LHCN-M2 (cell line): Measurements from ENCODE around the gene BHLHE40. TPM values are rescaled to one million over a fixed set of nuclear protein-coding genes. Genes with fewer than 3 reads are reported as not detected.

Experiments
- DNase-seq: peaks from one replicate; pipeline ENCODE4 v3.0.0-alpha.2; 2012; ENCODE audit warnings: low read depth
- total RNA-seq: library from RNA; depleted of rRNA; stranded (reverse); fragments of >200 nt; gene quantifications from 2 replicates; pipeline ENCODE4 v1.2.3, GENCODE V29; 2014

BHLHE40 gene
- total RNA-seq, 1 experiment from 2014 or later = 21.0 TPM

- DNase-seq = peak; percentile 98
These were observed 4.7 kb downstream of the BHLHE40 start for GRCh38 chr3:4983739-4984510.

DNA sequence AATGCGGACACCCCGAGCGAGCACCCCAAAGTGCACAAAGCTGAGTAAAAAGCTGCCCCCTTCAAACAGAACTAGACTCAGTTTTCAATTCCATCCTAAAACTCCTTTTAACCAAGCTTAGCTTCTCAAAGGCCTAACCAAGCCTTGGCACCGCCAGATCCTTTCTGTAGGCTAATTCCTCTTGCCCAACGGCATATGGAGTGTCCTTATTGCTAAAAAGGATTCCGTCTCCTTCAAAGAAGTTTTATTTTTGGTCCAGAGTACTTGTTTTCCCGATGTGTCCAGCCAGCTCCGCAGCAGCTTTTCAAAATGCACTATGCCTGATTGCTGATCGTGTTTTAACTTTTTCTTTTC is 5.3 kb downstream of the BHLHE40 start:
- DNase-seq = no peak

- peak; percentile 57 for DNase-seq
These were observed 6.3 kb downstream of the BHLHE40 start for GRCh38 chr3:4985330-4986174.

DNA sequence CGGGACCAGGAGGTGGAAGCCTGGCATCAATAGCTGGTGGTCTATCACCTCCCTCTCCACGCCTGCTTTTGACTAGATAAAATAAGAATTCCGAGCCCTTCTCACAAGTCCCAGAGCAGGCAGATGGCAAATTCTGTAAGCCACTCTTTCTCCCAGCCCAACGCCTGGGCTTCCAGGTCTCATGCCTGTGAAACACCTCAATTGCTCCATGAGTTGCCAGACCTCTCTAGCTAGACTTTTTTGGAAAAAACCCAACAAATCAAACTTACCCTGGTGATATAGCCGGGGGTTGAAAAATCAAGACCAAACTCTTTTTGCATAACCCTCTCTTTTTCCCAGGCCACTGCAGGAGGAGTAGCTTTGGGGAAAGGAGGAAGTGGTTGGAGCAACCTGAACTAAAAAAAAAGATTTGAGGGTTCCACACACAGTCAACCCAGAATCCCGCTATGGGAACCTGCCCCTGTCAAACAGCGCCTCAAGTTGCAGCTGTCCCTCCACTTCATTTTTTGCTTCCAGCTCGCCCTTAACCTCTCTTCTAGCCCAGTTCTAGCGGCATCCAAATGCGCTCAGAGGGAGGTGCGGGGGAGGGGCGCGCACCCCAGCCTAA is 7.0 kb downstream of the BHLHE40 start:
- peak; percentile 90 for DNase-seq

- peak; percentile 98 for DNase-seq
These were observed 7.7 kb downstream of the BHLHE40 start for GRCh38 chr3:4986782-4987537.

GRCh38 chr3:4987538-4988296 is 8.5 kb downstream of the BHLHE40 start:
- no peak for DNase-seq

- peak; percentile 42 for DNase-seq
These were observed 10.0 kb downstream of the BHLHE40 start for GRCh38 chr3:4988983-4989834.

GRCh38 chr3:4990069-4990468 is 10.8 kb downstream of the BHLHE40 start:
- peak; percentile 39 for DNase-seq

GRCh38 chr3:4992118-4992517 is 12.9 kb downstream of the BHLHE40 start:
- DNase-seq = no peak

GRCh38 chr3:4993276-4994143 is 14.3 kb downstream of the BHLHE40 start:
- DNase-seq = peak; percentile 62

DNA sequence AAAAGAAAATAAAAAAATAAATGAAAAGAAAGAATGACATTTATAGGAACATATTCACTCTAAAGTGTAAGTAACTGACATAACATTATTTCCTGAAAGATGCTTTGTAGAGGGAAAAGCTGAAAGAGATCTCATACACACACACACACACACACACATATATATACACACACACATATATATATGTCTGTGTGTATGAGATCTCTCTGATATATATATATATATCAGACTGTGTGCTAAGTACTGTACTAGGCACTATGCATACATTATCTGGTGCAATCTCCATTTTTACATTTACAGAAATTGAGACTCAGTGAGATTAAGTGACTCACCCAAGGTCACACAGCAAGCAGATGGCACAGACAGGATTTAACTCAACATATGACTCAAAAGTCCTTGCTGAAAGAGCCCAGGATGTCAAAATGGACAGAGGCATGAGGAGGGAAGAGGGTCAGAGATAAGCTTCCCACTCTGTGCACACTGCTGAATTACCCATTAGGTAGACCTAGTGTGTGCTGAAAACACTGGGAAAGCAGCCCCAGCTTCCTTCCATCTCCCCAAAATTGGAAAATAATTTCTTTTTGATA is 15.0 kb downstream of the BHLHE40 start:
- peak; percentile 80 for DNase-seq

DNA sequence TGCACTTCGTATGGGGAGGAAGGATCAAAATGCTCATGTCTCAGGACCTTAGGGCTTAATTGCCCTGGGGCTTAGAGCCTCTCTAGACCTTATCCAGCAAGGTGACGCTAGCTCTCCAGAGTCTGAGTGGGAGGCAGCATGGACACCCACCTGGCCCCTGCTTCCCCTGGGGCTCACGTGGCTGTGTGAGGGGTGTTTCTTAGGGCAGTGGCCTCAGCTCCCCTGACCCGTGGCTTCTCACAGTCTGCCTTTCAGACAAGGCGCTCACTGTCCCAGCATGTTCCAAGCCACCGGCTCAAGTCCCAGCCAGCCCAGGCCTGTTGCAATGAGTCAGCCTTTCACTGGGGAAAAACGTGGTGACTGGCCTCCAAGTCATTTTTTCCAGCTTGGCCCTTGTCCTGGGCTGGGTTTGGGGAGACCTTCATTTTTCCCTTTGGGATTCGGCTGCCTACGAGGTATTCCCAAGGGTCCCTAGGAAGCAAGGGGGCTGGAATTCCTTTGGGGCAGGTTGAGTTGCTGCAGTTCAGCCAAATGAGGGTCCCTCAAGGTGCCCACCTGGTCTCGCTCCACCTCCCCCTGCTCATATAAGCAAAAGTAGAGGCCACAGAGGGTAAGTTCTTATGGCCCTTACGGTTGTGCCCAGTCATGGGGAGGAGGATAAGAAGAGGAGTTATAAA is 15.7 kb downstream of the BHLHE40 start:
- peak; percentile 94 for DNase-seq

GRCh38 chr3:4995500-4996053 is 16.3 kb downstream of the BHLHE40 start:
- peak; percentile 79 for DNase-seq

GRCh38 chr3:4996223-4996765 is 17.1 kb downstream of the BHLHE40 start:
- no peak for DNase-seq

- DNase-seq = no peak
These were observed 17.6 kb downstream of the BHLHE40 start for GRCh38 chr3:4996771-4997291.

DNA sequence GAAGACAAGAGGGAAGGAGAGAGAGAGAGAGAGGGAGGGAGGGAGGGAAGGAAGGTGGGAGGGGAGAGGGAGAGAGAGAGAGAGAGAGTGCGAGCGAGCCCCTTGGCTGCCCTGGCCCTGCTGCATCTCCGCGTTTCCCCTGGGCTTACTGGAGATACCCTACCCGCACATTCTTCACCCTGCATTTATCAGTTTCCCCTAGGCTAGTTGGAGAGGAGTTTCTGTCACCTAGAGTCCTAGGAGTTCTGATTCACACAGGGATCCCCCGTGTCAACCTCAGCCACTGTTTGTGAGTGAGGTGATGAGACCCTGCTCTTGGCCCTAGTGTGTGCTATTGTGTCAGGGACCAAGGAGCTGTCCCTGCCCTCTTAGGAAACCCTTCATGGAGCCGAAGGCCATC is 18.7 kb downstream of the BHLHE40 start:
- DNase-seq = no peak

GRCh38 chr3:4999531-5000184 is 20.4 kb downstream of the BHLHE40 start:
- DNase-seq = no peak
